SH-SY5Y (cell line): ENCODE data around the gene WDPCP.

ENCODE experiments used
- GATA2 ChIP-seq: IDR thresholded peaks from 2 replicates; pipeline ENCODE4 v1.6.1; 2011; ENCODE audit warnings: mild to moderate bottlenecking, low read depth, low read length
- GATA3 ChIP-seq: IDR thresholded peaks from 2 replicates; pipeline ENCODE4 v1.6.1; 2011; ENCODE audit warnings: low read depth, mild to moderate bottlenecking, low read length, moderate library complexity

GRCh38 chr2:63590626-63591408, 2.5 kb upstream of the WDPCP start:
- TF ChIP-seq GATA2: no peak
- no peak for TF ChIP-seq GATA3
